NK-92 (cell line): Measurements from ENCODE around the gene OSBPL9.
"Not testable (repeated sequence)": the region's sequence is repeated elsewhere in the genome, so short reads cannot be mapped to it uniquely, and the experiment has no call there.

Source experiments
- DNase-seq: peaks from one replicate; lab custom pipeline; 2025; ENCODE audit not compliant: unreplicated experiment; lab: John Stamatoyannopoulos, UW

The OSBPL9 gene

DNA sequence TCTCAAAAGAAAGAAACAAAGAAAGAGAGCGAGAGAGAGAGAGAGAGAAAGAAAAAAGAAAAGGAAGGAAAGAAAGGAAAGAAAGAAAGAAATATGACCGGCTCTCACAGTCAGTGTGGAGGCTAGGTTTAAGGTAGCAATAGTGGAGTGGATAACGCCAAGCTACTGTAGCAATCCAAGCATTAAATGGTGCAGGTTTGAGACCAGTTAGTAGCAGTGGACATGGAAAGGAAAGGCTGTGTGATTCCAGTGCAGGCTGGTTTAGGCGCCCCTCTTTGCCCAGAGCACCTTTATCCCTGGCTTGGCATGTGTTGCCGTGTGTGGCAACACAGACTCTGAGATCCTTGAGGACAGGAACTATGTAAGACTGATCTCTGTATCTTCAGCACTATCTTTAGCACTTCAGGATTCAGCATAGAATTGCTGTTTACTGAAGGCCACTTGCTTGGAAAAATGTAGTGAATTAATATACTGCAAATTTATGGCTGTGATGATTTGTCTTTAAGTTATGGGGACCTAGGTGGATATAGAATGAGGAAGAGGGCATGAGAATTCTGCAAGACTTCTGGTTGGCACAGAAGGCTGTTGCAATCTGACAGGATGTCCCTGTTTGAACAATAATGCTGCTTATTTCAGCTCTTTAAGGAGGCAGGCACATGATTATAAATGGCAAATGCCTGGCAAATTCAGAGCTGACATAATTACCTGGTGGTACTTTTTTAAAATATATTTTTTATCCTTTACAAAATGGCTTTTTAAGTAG, 10.8 kb upstream of the OSBPL9 start:
- no peak for DNase-seq

DNA sequence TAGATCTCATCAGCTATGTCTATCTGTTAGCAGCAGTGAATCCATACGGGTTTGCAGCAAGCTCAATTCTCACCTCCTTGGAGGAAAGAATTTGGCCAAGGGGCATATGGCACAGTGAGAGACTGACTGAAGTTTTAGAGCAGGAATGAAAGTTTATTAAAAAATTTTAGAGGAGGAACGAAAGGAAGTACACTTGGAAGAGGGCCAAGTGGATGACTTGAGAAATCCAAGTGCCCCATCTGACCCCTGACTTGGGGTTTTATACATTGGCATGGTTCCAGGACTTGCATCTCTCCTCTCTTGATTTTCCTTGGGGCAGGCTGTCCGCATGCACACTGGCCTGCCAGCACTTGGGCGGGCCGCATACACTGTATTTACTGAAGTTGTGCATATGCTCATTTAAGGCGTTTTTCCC, 9.2 kb upstream of the OSBPL9 start:
- no peak for DNase-seq

DNA sequence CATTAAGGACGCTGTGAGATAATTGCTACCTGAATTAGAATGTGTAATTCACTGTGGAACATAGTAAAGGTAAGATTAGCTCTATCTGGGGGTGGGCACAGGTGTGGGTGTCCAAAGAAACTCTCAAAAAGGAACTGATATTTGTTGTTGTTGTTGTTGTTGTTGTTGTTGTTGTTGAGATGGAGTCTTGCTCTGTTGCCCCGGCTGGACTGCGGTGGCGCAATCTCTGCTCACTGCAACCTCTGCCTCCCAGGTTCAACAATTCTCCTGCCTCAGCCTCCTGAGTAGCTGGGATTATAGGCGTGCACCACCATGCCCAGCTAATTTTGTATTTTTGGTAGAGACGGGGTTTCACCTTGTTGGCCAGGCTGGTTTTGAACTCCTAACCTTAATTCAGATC, 6.8 kb upstream of the OSBPL9 start:
- not testable (repeated sequence) for DNase-seq

DNA sequence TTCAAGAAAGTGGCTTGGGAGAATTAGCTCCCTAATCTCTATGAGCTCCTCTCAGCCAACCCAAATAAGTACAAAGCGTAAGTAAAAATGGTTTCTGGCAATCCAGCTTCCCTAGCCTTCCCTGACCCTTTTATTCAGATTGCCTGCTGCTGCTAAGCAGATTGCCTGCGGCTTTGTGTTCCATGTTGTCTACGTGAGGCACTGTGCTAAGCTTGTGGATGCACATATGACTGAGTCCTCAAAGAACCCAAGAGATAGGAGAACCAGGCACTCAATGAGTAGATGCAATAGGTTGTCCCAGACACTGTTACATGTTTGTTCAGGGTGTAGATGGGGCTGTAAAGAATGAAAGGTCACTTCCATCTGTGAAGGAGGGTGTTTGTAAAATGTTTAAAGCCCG, 6.3 kb upstream of the OSBPL9 start:
- DNase-seq, result no peak

- no peak for DNase-seq
These were observed 4.4 kb upstream of the OSBPL9 start for GRCh38 chr1:51612447-51612961.

- DNase-seq, result no peak
These were observed 1.1 kb upstream of the OSBPL9 start for GRCh38 chr1:51615780-51616291.

GRCh38 chr1:51616490-51616889, 402 bp upstream of the OSBPL9 start:
- DNase-seq, result no peak

DNA sequence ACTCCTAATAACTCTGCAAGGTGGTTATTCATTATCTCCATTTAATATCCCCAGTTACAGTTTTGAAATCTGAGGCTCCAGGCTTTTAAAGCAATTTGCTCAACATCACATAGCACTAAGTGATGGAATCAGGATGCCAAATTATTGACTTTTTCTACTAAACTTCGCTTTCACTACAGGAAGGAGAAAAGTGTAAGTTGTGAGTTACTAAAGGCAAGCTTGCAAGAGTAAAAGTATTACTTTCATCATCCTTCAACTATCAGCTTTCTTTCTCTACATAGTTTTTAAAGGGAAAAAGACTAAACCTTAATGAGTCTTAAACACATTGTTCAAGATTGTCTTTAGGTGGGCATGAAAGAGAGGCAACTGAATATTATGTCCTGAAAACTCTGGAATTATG, 1.8 kb downstream of the OSBPL9 start:
- DNase-seq, result no peak

DNA sequence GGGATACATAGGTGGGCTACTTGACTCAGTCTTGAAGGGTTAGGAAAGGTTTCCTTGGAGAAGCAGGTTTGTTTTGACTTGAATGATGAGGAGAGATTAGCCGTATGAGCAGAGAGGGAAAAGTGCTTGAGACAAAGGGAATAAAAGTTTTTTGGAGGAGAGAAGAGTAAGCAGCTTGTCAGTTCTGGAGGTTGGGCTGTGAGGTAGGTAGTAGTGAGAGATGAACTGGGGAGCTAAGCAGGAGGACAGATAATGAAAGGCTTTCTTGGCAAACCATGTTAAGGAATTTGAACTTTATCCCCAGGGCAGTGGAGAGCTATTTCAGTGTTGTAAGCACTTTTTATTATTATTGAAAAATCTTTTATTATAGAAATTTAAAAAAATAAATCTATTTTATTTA, 3.6 kb downstream of the OSBPL9 start:
- DNase-seq, result no peak

DNA sequence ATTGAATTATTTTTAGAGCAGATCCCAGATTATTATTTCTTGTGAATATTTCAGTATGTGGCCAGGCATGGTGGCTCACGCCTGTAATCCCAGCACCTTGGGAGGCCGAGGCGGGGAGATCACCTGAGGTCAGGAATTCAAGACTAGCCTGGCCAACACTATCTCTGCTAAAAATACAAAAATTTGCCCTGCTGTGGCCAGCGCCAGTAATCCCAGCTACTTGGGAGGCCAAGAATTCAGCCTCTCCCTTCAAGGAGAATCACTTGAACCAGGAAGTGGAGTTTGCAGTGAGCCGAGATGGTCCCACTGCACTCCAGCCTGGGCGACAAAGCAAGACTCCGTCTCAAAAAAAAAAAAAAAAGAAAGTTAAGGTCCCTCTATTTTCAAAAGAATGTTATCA, 4.3 kb downstream of the OSBPL9 start:
- DNase-seq, result no peak

GRCh38 chr1:51621841-51622454, 5.1 kb downstream of the OSBPL9 start:
- no peak for DNase-seq

DNA sequence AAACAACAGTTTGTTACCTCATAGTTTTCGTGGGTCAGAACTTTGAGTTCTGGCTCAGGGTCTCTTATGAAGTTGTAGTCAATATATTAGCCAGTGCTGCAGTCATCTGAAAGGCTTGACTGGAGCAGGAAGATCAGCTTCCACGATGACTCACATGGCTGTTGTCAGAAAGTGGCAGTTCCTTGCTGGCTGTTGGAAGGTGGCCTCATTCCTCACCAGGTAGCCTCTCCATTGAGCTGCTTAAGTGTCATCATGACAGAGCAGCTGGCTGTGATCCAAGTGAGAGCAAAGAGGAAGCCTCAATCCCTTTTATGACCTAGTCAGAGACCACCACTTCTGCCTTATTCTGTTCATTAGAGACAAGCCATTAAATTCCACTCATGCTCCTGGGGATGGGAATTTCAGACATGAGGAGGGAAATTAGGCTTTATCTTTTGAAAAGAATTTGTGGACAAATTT, 5.6 kb downstream of the OSBPL9 start:
- no peak for DNase-seq

- DNase-seq, result no peak
These were observed 6.1 kb downstream of the OSBPL9 start for GRCh38 chr1:51623025-51623424.

GRCh38 chr1:51623450-51623849, 6.6 kb downstream of the OSBPL9 start:
- no peak for DNase-seq

- no peak for DNase-seq
These were observed 8.0 kb downstream of the OSBPL9 start for GRCh38 chr1:51624855-51625254.

DNA sequence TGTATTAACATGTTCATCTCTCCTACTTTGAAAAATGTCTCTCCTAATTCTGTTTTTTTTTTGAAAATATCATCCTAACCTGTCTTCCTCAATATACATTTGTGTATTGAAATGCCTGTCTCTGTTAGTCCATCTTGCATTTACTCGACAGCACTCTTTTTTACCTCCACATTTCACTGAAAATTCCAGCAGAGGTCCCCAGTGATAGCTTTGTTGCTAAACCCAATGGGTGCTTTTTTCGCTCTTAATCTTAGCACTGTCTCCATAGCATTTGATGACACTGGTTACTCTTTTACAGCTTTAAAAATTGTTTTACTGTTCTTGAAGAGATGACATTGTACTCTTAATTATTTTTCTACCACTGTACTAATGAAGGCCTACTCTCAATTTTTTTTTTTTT, 10.8 kb downstream of the OSBPL9 start:
- no peak for DNase-seq

DNA sequence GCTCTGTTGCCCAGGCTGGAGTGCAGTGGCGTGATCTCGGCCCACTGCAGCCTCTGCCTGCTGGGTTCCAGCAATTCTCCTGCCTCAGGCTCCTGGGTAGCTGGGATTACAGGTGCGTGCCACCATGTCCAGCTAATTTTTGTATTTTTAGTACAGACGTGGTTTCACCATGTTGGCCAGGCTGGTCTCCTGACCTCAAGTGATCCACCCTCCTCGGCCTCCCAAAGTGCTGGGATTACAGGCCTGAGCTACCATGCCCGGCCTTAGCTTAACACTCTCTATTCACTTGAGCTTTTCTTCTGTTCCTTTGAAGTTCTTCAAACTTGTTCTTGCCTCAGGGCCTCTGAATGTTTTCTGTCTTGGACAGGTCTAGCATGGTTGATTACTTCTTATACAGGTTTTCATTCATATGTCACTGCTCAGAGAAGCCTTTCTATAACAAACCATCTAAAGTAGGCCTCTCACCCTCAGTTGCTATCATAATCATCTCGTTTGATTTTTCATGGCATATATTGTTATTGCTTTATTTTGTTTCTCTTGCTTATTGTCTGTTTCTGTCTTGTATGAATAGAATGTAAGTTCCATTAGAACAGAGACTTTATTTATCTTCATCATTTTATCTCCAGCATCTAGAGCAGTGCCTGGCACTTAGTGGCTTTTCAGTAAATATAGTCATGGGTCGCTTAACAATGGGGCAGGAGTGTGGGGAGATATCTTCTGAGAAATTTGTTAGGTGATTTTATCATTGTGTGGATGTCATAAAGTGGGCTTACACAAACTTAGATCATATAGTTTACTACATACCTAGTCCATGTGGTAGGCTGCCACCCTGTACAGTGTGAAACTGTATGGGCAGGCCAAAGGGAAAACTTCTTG, 12.1 kb downstream of the OSBPL9 start:
- DNase-seq, result no peak

- DNase-seq, result no peak
These were observed 13.0 kb downstream of the OSBPL9 start for GRCh38 chr1:51629918-51630317.

DNA sequence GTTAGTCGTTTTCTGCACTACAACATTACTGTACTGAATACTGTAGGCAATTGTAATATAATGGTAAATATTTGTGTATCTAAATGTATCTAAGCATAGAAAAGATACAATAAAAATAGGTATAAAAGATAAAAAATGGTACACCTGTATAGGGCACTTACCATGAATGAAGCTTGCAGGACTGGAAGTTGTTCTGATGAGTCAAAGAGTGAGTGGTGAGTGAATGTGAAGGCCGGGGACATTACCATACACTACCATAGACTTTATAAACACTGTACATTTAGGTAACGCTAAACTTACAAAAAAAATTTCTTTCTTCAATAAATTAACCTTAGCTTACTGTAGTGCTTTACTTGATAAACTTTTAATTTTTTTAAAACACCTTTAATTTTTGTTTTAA, 13.5 kb downstream of the OSBPL9 start:
- no peak for DNase-seq

DNA sequence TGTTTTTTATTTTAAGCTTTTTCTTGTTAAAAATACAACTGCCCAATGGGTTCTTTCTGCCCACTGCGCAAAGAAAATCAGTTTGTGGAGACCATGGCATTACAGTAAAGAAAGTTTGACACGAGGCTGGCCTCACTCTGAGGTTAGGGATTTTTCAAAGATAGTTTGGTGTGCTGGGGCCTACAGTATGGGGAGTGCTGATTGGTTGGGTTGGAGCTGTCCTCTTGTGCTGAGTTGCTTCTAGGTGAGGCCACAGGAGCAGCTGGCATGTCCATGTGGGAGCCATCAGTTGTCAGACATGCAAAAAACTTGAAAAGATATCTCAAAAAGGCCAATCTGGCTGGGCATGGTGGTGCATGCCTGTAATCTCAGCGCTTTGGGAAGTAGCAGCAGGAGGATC, 14.0 kb downstream of the OSBPL9 start:
- no peak for DNase-seq

DNA sequence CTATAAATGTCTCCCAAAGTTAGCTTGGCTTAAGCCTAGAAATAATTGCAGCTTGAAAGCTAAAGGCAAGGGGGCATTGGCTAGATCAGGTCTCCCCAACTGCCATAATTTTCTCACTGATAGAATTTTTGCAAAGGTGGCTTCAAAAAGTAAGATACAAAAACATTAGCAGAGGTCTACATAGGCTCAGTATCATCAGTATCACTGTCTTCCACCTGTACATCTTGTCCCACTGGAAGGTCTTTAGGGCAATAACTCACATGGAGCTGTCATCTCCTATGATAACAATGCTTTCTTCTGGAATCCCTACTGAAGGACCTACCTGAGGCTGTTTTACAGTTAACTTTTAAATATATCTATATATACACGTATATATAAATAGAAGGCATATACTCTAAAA, 14.9 kb downstream of the OSBPL9 start:
- DNase-seq, result no peak
